Measurements from ENCODE around the gene PRKAG1.

DNA sequence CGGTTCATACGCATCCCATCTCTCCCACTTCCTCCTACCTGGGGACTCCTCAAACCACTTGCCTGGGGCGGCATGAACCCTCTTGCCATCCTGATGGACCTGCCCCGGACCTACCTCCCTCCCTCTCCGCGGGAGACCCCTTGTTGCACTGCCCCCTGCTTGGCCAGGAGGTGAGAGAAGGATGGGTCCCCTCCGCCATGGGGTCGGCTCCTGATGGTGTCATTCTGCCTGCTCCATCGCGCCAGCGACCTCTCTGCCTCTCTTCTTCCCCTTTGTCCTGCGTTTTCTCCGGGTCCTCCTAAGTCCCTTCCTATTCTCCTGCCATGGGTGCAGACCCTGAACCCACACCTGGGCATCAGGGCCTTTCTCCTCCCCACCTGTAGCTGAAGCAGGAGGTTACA, 36.8 kb downstream of the PRKAG1 start:
- TF ChIP-seq, protein P1, sequence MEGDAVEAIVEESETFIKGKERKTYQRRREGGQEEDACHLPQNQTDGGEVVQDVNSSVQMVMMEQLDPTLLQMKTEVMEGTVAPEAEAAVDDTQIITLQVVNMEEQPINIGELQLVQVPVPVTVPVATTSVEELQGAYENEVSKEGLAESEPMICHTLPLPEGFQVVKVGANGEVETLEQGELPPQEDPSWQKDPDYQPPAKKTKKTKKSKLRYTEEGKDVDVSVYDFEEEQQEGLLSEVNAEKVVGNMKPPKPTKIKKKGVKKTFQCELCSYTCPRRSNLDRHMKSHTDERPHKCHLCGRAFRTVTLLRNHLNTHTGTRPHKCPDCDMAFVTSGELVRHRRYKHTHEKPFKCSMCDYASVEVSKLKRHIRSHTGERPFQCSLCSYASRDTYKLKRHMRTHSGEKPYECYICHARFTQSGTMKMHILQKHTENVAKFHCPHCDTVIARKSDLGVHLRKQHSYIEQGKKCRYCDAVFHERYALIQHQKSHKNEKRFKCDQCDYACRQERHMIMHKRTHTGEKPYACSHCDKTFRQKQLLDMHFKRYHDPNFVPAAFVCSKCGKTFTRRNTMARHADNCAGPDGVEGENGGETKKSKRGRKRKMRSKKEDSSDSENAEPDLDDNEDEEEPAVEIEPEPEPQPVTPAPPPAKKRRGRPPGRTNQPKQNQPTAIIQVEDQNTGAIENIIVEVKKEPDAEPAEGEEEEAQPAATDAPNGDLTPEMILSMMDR (IDR thresholded peaks at IDR 0.05) = no peak
- TF ChIP-seq EP300 (IDR thresholded peaks at IDR 0.05) (no peak), POLR2AphosphoS5 (IDR thresholded peaks at IDR 0.05) (no peak)
